Activated CD4-positive, CD25-positive, alpha-beta regulatory T cell (primary cell): ENCODE data around the gene LASP1.
"Not testable (repeated sequence)": the region's sequence is repeated elsewhere in the genome, so short reads cannot be mapped to it uniquely, and the experiment has no call there.

Experiments used
- DNase-seq, 4 experiments: peaks; one replicate each; lab custom pipeline; 2025; lab: John Stamatoyannopoulos, UW

LASP1 gene

DNA sequence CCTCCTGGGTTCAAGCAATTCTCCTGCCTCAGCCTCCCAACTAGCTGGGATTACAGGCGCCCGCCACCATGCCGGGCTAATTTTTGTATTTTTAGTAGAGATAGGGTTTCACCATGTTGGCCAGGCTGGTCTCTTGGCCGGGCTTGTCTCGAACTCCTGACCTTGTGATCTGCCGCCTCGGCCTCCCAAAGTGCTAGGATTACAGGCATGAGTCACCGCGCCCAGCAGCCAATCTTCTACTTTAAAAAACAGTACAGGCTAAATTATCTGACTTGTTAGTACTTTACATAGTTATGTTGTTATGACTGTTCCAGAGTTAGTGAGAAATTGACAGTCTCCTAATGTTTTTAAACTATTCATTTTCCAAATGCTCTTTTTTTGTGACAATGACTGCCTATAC is 64.1 kb downstream of the LASP1 start:
- not testable (repeated sequence) for DNase-seq

DNA sequence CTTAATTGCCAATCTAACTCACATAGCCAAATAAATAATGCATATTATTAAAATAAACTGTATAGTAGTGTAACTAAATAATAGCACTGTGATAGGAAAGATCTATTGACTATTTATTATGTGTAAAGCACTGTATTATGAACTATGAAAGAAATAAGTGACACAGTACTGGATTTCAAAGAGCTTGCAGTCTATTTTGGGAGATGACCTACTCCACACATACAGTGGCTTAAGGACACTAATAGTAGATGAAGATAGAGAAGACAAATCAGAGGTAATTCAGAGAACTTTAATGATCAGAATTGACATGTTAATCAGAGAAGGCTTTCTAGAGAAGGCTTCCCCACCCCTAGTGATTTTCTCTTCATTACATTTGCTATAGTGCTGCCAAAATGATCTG is 70.1 kb downstream of the LASP1 start:
- DNase-seq = no peak

DNA sequence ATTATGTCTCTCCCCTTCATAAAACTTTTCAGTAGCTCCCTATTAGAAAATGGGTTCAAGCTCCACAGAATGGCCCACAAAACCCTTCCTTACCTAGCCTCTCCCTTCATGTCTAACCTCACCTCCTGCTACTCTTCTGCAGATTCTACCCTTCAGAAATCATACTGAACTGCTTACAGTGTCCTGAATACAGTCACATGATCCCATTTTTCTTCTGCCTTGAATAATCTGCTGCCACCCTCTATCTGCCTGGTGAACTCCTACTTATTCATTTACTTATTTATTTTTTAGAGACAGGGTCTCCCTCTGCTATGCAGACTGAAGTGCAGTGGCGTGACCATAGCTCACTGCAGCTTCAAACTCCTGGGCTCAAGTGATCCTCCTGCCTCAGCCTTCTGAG is 70.5 kb downstream of the LASP1 start:
- no peak for DNase-seq

DNA sequence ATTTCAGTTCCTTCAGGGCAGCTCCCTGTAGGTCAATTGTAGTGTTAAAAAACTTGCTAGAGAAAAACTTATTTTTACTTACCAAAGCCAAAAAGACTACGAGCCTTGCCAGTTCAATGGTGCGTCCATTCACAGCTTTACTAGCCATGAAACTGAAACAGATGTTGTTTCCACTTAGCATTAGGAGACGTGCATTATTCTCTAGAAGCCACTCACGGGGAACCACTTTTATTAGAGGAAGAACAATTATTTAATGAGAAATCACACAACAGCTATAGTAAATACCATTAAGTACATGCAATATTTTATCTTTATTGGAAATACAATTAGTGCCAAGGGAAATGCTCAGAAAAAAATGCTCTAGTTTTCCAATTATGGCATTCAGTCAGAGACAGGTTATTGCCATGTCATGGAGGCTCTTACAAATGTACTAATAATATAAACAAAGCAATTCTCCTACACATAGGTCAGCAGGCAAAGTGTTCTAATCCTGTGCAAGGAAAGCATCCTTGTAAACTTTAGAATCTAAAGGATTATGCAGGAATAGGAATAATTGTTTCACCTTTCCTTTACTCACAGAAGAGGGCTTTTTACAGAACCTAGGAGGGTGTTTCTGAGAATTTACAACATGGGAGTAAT is 73.0 kb downstream of the LASP1 start:
- DNase-seq = no peak

DNA sequence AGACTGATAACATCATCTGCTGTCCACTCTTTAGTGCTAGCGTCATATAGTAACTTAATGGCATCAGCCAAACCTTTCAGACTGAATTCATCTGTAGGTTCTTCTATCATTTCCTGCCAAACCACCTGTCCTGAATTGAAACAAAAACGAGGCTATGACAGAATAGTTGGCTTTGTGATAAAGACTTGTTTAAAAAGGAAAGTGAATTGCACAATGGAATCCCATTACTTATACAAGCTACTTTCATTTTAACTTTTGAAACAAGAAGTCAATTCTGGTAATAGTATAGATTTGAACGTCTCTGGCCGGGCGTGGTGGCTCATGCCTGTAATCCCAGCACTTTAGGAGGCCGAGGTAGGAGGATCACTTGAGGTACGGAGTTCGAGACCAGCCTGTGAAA is 73.7 kb downstream of the LASP1 start:
- no peak for DNase-seq

DNA sequence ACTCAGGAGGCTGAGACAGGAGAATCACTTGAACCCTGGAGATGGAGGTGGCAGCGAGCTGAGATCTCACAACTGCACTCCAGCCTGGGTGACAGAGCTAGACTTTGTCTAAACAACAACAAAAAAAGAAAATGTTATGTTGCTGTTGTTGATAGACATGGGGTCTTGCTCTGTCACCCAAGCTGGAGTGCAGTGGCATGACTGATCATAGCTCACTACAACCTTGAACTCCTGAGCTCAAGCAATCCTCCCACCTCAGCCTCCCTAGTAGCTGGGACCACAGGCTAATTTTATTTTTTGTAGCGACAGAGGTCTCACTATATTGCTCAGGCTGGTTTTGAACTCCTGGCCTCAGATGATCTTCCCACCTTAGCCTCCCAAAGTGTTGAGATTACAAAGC is 77.3 kb downstream of the LASP1 start:
- DNase-seq = no peak

DNA sequence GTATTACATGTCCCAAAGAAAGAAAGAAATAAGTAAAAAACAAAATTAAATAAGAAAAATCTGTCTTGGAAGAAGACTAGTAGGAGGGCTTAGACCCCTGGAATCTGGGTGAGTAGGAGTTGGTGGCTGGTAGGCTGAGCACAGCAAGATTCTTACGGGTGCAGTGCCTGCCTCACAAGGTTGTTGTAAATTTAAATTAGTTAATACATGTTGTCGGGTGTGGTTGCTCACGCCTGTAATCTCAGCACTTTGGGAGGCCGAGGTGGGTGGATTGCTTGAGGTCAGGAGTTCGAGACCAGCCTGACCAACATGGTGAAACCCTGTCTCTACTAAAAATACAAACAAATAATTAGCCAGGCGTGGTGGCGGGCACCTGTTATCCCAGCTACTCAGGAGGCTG is 83.9 kb downstream of the LASP1 start:
- not testable (repeated sequence) for DNase-seq

DNA sequence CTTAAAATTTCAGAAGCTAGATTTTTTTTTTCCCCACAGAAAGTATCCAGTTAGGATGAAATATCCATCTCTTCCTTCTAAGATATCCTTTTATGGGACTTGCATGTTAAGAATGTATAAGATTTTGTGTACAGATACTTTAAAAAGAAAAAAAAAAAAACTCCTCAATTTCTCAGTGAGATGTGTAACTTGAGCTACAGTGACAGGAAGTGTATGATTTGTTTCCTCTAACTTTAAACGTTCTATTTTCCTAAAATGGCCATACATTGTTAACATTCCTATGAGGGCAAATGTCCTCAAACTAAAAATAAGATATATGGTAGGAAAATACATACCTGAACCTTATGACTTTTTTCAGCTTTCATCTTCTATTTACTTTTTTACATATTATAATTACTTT is 88.5 kb downstream of the LASP1 start:
- no peak for DNase-seq

DNA sequence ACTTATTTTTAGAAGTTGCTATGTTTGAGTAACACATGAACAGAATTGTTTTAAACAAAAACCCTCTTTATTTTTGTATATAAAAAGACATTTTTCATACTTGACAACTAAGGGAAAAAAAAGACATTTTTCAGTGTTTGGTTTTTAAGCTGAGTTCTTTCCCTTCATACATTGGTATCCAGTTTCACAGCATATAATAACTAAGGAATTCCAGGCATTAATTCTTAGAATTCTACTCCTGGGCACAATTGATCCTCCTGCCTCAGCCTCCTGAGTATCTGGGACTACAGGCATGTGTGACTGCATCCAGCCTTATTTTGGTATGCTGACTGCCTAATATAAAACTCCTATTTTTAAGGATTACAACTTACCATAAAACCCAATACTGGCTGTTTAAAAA is 88.9 kb downstream of the LASP1 start:
- DNase-seq = no peak

DNA sequence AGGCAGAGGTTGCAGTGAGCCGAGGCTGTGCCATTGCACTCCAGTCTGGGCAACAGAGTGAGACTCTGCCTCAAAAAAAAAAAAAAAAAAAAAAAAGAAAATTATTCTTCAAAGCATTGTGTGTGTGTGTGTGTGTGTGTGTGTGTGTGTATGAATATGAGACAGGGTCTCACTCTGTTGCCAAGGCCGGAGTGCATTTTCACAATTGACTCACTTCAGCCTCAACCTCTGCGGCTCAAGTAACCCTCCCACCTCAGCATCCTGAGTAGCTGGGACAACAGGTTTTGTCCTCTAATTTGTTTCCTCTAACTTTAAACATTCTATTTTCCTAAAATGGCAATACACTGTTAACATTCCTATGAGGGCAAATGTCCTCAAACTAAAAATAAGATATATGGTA is 89.7 kb downstream of the LASP1 start:
- no peak for DNase-seq

DNA sequence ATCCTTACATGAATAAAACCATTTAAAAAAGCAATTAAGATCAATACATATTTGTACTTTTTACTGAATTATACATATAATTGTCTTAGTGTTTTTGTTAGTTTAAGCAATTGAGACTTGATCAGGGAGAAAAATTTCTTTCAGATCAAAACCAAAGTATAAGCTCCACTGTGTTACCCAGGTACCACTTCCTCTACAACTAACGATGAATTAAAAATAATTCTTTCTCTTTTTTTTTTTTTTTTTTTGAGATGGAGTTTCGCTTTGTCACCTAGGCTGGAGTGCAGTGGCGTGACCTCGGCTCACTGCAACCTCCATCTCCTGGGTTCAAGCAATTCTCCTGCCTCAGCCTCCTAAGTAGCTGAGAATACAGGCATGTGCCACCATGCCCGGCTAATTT is 90.5 kb downstream of the LASP1 start:
- DNase-seq = no peak

DNA sequence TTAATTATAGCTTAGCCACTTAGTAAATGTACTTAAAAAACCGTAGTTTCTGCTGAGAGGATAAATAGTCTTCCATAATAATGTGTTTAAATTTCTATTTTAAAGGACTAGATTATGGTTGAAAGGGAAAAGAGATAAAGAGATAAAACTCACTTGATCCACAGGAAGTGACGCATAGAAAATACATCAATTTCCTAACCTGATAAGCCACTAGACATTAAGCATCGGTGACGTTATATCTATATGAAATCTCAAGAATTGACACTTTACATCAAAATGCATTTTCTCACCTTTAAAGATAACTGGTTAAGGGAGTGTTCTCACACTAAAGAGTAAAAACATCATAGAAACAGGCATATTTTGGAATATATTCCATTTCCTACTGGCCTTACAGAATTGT is 91.6 kb downstream of the LASP1 start:
- no peak for DNase-seq

DNA sequence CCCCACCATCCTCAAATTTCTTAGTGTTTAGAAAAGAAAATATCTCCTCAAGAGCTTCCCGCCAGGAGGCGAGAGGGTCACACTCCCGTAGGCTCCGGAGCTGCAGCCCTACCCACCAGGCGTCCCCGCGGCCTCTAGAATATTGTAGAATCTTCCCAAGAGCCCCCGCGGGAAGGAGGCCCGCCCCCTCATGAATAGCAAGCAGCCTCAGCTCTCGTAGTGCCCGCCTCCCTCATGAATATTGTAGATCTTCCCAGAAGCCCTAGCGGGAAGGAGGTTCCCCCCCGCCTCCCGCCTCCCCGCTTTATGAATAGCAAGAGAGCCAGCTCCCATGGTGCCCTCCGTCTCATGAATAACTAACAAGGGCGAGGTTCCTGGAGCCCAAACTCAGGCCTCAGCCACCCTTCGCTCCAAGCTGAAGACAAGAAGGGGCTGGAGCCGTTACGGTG is 97.5 kb downstream of the LASP1 start, which contains the start of gene FBXO47:
TSS of gene FBXO47 (minus strand) at position 114 of the 449 bp plus-strand sequence. CDS start 4,378 bp downstream, outside the sequence.
- peak; percentile 45 to 59 (median 57) for DNase-seq

DNA sequence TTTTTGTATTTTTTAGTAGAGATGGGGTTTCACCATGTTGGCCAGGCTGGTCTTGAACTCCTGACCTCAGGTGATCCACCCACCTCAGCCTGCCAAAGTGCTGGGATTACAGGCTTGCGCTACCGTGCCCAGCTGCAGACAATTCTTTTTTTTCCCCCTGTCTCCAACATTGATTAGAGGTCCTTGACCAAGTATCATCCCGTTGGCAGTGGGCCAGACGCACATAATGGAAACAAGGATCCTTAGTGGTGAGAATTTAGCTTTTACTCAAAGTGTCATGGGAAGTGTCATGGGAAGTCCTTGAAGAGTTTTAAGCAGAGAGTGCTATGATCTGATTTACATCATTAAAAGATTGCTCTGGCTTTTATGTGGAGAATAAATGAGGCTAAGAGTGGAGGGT is 99.4 kb downstream of the LASP1 start:
- DNase-seq = no peak

DNA sequence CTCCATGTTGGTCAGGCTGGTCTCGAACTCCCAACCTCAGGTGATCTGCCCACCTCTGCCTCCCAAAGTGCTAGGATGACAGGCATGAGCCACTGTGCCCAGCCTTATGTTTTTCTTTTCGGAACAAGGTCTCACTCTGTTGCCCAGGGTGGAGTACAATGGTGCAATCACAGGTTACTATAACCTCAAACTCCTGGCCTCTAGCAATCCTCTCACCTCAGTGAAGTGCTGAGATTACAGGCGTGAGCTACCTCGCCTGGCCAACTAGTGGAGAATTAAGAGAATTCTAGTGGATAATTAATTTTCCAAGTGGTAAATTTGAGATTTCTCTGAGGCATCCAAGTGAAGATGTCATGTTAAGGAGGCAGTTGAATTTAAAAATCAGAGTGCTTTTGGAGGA is 100.3 kb downstream of the LASP1 start:
- DNase-seq = no peak

DNA sequence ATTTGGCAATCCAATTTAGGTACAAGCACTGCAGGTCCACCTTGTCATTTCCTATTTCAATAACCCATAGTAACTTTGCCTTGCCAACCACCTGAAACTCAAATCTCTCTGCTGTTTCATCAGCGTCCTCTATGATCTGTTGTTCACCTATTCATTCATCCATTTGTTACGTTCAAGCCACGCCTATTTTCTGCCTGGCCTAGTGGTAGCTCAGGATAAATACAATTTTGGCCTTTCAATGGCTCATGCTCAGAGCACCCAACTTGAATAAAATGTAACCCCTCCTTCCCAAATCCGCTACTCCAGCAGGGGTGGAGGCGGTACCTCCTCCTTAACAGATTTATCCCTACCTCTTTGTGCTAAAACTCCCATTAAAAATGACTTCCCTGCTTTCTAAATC is 100.9 kb downstream of the LASP1 start:
- no peak for DNase-seq
